ENCODE data around the gene TEAD3.

Gene TEAD3

DNA sequence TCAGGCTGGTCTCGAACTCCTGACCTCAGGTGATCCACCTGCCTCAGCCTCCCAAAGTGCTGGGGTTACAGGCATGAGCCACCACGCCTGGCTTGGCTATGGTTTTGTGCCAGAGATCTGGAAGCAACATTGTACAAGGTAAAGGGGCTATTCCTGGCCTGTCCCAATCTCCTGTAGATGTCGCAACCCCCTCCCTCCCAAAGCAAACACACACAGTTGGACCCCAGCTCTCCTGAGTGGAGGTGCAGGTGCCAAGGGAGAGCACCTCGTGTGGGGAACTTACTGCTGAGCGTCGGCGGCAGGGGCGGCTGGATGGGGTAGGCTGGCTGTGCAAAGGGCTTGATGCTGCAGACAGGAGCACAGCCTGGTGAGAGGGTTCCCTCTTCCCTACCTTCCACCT, 19.9 kb downstream of the TEAD3 start:
- no peak for DNase-seq (ENCODE audit: low read depth in 1 of 2, low spot score in 1 of 2)

DNA sequence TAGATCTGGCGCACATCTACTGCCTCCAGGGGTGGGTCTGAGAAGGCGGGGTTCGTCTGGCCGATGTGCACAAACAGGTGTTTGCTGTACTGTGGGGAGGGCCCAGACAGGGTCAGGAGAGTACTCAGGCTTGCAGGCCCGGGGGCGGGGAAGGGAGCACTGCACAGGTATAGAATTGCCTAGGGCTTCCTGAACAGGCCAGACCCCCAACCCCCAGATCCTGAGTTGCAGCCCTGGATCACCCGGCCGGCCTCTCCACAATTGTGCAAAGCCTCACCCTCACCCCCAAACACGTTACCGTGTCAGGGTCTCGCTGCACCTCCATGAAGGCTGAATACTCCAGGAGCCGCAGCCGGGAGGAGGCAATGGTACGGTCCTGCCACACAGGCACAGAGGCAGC, 20.9 kb downstream of the TEAD3 start:
- no peak for DNase-seq (ENCODE audit: low read depth in 1 of 2, low spot score in 1 of 2)

DNA sequence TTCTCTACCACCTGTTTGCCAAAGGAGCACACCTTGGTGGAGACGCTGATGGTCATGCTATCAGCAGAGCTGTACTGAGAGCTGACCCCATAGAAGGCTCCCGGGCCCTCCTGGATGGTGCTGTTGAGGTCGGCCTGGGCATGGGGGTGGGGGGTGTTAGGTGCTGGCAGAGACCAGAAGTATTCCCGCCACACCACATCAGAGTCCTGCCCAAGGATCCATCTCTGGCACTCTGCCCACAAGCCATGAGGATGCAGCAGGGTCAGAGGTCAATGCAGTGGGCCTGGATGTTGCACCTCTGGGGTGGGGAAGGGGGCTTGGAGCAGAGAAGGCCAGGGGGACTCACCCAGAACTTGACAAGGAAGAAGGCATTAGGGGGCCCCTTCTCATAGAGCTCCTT, 21.3 kb downstream of the TEAD3 start:
- DNase-seq (ENCODE audit: low read depth in 1 of 2, low spot score in 1 of 2) = no peak

DNA sequence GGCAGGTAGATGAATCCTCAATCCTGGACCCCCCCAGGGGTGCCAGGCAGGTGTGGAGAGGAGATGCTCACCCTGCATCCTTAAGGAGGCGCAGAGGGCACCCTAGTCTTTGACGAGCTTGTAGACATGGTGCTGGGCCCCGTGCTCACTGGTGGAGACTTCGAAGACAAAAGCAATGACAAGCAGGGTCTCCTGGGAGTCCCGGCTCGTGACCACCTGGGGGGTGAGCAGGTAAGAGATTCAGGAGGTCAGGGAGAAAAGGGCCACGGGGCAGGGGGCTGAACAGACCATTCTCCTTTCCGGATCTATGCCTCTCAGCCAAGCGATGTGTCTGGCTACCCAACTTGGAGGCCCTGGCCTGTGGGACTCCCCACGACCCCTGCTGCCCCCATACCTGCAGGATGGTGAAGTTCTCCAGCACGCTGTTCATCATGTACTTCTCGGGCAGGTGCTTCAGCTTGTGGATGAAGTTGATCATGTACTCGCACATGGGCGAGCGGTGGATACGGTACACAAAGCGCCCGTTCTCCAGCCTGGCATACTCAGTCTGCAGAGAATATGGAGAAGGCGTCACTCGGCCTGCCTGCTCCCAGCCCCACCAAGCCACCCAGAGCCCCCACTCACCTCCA, 21.8 kb downstream of the TEAD3 start:
- no peak for DNase-seq (ENCODE audit: low read depth in 1 of 2, low spot score in 1 of 2)

DNA sequence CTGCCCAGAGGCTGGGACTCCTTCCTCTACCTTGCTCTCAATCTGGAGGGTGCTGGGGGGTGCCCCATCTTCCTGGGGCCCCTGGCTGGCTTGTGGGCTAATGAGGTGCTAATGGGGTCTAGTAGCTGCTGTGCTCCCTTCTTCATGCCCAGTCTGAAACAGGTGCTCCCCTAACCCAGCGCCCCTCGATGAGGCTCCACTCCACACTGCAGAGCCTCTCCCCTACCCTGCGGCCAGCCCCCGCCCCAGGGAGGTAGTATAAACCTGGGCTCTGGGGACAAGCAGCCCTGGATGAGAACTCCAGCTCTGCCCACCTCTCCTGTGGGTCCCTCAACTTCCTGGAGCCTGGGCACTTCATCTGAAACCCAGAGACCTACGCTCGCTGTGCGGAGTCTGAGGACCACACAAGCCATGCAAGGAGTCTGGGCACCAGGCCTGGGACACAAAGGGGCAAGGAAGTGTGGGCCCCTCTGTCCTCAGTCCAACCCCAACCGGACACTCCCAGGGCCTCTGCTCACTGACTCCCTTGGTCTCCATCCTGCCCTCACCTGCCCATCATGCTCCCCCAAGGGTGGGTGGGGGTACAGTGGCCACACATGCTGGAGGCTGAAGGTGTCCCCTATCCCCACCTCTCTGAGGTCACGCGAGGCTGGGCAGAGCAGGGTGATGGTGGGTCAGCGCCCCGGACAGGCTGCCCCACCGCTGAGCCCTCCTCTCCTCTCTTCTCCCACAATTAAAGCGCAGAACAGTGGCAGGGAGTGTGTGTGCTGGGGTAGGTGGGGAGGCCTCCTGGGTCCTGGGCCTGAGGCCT, 22.5 kb downstream of the TEAD3 start:
- no peak for DNase-seq (ENCODE audit: low read depth in 1 of 2, low spot score in 1 of 2)

DNA sequence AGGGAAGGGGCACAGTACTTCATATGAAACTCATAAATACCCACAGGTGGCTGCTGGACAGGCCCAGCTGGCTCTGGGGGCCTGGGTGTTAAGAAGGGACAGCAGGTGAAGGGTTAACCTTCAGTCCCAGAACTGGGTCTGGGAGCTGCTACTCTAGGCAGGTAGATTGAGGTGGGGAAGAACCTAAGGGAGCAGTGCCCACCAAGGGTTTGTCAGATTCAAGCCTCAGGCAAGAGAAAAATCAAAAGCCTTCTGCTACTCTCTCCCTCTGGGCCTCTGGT, 23.1 kb downstream of the TEAD3 start:
- no peak for DNase-seq (ENCODE audit: low read depth in 1 of 2, low spot score in 1 of 2)

DNA sequence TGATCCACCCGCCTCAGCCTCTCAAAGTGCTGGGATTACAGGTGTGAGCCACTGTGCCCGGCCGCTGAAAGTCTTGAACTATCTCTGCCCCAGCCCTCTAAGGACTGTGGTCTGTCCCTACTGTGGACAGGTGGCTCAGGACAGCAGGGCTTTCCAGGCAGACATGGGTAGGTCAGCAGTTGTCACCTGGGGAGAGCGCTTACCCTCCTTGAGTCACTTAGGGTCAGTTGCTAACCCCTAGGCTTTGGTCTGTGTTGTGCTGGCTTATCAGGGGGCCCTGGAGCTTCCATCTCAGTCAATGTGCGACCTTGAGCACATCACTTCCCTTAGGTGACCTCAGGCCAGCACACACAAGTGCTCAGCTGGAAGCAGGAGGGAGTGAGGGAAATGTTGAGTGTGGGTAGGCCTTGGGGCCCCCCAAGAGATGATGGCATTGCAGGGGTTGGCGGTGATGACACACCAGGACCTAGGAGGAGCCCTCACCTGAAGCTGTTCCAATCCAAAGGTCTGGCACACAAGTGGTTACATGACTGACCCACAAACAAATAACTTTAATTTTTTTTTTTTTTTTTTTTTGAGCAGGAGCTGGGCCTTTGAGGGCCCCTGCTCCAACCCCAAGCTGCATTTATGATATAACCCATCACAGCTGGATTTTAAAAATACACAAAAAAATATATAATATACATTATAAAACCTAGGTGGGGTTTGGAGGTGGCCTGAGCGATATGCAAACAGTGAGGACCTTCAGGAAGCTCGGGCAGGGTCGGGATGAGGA, 23.6 kb downstream of the TEAD3 start:
- no peak for DNase-seq (ENCODE audit: low read depth in 1 of 2, low spot score in 1 of 2)

DNA sequence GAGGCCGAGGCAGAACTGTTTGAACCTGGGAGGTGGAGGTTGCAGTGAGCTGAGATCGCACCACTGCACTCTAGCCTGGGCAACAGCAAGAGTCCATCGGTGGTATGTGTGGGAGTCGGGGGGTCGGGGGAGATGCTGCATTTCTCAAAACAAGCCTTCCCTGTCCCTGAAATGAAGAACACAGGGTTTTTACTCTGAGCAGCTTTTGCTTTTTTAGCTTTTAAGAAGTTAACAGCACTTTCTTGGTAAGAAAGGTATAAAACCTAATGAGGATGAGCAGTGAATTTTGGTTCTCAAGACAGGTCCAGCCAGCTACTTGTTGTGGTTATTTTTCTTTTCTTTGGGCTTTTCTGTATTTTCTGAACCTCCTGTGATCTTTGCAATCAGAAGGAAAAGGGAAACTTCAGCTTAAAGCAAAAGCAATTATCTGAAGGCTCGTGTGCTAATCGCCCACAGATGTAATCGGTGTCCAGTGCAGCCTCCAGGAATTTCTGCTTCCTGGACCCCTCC, 25.0 kb downstream of the TEAD3 start:
- DNase-seq (ENCODE audit: low read depth in 1 of 2, low spot score in 1 of 2) = no peak

DNA sequence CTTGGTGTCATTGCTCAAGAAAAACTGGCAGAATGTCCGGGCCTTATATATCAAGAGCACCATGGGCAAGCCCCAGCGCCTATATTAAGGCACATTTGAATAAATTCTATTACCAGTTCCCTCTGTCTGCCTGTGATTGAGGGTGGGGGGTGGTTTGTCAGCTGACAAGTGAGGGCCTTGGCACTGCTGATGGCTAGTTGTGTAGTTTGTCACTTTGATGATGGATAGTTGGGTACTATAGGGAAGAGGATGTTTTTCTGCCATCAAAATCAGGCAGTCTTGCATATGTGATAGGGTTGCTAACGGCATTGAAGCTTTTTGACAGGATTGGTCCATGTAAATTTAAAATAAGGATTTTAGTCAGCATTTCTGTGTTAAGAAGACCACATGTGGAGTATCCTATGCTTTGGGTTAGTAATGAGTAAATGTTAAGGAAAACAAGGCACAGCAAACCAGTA, 26.2 kb downstream of the TEAD3 start:
- DNase-seq (ENCODE audit: low read depth in 1 of 2, low spot score in 1 of 2) = no peak

DNA sequence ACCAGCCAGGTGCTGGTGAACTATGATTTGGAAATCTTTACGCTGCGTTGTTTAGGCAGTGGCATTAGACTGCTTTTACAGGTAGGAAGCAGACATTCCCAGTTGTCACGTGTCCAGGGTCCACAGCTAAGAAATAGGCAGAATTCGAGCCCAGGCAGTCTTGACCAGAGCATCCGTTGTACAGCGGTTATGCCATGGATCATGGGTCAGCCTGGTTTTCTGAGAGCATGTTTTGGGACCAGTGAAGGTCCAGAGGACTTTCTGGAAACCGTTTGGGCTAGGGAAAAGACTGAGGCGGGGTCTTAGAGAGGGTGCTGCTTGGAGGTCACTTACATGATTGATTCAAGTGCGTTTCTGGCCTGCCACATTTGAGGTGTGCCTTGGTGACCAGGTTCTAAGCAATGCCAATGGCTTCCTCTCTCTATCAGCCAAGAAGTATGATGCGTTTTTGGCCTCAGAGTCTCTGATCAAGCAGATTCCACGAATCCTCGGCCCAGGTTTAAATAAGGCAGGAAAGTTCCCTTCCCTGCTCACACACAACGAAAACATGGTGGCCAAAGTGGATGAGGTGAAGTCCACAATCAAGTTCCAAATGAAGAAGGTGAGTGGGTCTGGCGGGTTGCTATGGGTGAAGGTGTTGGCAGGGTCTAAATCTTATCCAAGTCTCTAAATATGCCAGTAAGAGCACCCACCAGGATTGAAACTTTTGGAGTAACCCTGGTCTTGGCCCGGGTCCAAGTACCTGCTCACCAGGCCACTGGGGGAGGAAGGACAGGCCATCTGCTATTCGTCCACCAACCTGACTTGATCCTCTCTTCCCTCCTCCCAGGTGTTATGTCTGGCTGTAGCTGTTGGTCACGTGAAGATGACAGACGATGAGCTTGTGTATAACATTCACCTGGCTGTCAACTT, 26.9 kb downstream of the TEAD3 start:
- DNase-seq (ENCODE audit: low read depth in 1 of 2, low spot score in 1 of 2) = no peak

DNA sequence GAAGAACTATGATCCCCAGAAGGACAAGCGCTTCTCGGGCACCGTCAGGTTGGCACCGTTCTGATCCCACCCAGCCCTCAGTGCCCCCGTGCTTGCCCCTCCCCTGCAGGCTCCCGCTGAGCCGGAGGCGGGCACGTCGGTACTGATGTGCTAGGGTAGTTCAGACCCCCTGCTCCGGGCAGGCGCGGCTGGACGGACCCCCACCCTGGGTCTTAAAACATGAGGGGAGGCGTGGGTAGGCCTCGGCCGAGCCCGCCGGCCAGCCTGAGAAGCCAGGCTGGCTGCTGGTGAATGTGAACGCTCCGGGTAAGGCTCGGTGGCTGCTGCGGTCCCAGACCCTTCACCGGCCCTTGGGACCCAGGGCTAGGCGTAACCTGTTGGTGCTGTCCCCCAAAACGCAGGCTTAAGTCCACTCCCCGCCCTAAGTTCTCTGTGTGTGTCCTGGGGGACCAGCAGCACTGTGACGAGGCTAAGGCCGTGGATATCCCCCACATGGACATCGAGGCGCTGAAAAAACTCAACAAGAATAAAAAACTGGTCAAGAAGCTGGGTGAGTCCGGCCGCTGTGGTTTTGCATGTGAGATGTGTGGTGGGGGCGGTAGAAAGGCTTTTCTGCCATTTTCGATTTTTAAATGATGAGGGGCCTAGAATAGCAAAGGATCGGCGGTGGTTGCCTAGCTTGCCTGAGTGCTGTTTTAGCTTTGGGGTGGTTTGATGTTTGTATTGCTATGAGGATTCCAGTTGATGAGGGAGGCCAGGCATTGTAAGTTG, 27.7 kb downstream of the TEAD3 start:
- peak in 1 of 2 donors; percentile 39 for DNase-seq (ENCODE audit: low read depth in 1 of 2, low spot score in 1 of 2)

DNA sequence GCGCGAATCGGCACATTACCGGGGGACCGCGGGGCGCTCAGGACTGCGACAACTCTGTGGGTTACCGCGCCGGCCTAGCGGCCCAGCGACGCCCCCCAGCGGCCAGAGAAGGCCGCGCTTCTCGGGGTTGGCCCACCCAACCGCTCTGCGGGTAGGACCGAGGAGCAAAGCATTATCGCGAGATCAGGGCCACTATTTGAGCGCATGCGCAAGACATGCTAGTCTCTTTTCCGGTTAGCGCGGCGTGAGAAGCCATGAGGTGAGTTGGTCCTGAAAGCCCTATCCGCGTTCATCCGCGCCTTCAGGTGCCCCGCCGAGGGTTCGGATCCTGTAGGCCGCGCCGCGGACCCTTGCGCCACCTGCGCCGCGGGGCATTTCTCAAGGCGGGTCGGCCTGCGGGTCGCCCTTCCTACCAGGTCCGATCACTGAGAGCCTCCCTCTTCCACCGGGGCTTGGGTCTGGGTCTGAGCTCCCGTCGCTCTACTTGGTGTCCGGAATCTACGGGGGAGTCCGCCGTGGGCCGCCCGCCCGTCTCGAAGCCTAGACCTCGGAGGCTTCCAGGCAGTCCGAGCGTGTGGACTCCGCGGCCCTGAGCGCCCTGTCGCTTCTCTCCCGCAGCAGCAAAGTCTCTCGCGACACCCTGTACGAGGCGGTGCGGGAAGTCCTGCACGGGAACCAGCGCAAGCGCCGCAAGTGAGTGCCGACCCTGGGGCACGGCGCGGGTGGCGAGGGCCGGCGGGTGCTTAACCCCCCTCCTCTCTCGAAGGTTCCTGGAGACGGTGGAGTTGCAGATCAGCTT, 28.5 kb downstream of the TEAD3 start, which contains the start of gene RPL10A:
Gene RPL10A, plus strand, starts transcription at position 221 of the 799 bp plus-strand sequence. Its CDS starts 34 bp downstream, at position 255.
- peak; percentile 91 to 93 for DNase-seq (ENCODE audit: low read depth in 1 of 2, low spot score in 1 of 2)

DNA sequence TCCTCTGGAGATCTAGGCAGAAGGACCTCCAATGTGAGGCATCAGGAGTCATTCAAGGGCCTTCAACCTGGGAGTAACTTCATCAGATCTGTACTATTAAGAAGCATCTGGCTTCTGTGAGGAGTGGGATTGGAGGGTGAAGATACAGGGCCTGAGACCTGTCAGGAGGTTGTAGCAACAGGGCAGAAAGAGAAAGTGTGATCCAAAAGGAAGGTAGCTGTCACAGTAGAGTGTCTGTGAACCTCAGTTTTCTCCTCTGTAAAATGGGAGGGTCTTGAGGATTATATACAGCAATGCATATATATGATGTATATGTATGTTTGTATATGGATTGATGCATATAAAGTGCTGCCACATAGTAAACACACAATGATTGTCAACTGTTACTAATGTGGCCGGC, 31.2 kb downstream of the TEAD3 start:
- no peak for DNase-seq (ENCODE audit: low read depth in 1 of 2, low spot score in 1 of 2)

DNA sequence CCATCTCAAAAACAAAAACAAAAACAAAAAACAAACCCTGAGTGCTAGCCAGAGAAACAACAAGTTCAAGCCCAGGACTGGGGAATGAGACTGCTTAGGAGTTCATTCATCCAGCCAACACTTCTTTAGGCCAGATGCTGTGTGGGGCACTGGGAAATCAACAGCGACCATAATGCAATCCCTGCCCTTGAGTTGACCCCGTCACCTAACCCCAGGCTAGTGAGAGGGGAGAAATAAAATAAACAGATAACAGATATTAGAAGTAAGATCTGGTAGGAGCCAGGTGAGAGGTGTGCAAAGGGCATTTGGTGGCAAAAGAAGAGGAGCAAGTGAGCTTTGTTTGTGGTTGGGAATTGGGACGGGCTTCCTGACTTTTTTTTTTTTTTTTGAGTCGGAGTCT, 33.6 kb downstream of the TEAD3 start:
- DNase-seq (ENCODE audit: low read depth in 1 of 2, low spot score in 1 of 2) = no peak

DNA sequence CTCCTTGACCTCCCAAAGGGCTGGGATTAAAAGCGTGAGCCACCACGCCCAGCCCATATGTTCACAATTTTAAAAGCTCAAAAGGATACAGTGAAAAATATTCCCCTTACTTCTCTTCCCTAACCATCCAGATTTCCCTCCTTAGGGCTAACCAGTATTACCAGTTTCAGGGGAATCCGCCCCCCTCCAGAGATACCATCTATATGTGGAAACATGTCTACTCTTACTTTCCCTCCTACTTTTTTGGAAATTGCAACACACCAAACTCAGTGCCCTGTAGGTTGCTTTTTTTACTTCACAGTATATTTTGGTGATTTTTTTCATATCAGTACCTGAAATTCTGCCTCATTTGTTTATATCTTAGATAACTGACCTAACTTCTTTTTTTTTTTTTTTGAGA, 35.6 kb downstream of the TEAD3 start:
- DNase-seq (ENCODE audit: low read depth in 1 of 2, low spot score in 1 of 2) = no peak

DNA sequence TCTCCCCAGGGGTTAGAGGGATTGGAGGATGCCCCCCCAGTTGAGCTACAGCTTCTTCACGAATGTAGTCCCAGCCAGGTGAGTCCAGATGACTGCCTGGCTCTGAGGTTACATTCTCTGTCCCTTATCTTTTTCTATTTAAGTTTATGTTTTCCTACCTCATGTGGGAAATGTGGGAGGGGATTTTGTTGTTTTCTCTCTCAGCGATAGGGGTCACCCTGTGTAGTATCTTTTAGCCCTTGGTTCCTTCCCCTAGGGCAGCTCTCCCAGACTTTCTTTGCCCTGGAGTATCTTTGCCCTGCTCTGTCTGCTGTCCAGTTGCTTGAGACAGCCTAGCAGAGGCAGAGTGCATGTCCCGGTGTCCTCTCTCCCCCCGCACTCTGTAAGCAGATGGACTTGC, 39.0 kb downstream of the TEAD3 start:
- no peak for DNase-seq (ENCODE audit: low read depth in 1 of 2, low spot score in 1 of 2)

DNA sequence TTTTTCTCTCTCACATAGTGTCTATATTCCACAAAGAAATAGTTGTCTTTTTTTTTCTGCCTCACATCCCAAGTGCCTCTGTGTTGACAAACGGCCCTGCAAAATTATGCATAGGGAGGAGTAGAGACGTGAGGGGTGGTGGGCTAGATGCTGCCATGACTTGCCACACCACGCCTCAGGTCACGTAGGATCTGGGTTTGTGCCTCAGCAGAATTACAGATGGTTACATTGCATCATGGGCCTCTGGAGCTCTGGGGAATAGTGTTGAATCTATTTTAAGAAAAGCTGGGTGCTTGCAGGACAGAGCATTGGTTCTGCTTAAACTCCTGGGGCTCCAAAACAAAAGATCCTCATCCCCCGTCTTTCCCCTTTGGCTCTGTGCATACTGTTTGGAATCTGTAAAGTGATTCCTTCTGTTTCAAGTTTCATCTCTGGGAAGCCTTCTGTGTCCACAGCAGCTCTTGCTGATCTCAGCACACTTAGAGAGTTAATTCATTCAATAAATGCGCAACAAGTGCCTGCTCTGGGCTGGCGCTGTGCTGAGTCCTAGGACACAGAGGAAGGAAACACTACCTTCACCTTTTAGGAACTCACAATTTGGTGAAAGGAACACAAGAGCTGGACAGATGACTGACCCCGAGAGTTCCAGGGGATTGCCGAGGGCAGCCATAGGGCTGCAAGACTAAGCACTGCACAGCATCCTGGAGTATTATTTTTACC, 42.3 kb downstream of the TEAD3 start:
- DNase-seq (ENCODE audit: low read depth in 1 of 2, low spot score in 1 of 2) = no peak

DNA sequence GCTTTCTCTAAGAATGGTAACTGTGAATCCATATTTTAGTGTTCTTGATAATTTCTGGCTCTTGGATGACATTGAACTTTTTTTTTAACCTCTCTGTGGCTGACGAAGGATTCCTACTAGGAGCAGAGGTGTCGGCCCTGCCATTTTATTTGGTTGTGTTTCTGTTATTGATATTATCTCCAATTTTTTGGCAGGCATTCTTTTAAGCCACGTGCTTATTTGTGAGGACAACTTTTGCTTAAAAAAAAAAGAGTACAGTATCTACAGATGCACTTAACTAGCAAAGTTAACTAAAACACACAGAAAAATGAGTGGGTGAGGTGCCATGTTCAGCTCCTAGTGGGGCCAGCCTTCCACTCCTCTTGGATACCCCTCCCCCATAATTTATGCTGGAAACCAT, 43.6 kb downstream of the TEAD3 start:
- DNase-seq (ENCODE audit: low read depth in 1 of 2, low spot score in 1 of 2) = no peak
